HEK293 (cell line): ENCODE measurements around the gene FRMD8.

Experiments used
- CTCF ChIA-PET: fragments of 350-600 bp; formaldehyde crosslinking; extraction: SDS; loops from one replicate; lab custom pipeline; 2021; ENCODE audit warnings: antibody characterized with exemption; lab: Yijun Ruan, JAX
- POLR2A ChIA-PET: fragments of 300-600 bp; formaldehyde crosslinking; extraction: SDS; loops from one replicate; lab custom pipeline; 2020; ENCODE audit warnings: antibody characterized with exemption, inconsistent platforms; lab: Yijun Ruan, JAX
- H3K27ac ChIP-seq: fragments of 200-500 bp; sonication (Bioruptor generic); 2 replicates; pipeline ENCODE4 v1.5.1; 2014; ENCODE audit warnings: low read depth, low read length, control low read depth, inconsistent platforms; ENCODE audit errors: extremely low read depth
- H3K36me3 ChIP-seq, 2 experiments: fragments of 200-500 bp in 1 of 2; sonication (Bioruptor generic) in 1 of 2; 1 replicate in 1 of 2; 2 replicates in 1 of 2; pipeline ENCODE4 v1.5.1; 2014 to 2017; ENCODE audit warnings: inconsistent platforms in 2 of 2, low read length in 2 of 2; ENCODE audit not compliant: control insufficient read depth in 2 of 2, insufficient read depth in 1 of 2
- H3K4me1 ChIP-seq: fragments of 200-500 bp; sonication (Bioruptor generic); 2 replicates; pipeline ENCODE4 v1.5.1; 2014; ENCODE audit warnings: mild to moderate bottlenecking, low read length, inconsistent platforms; ENCODE audit not compliant: control insufficient read depth, insufficient read depth
- H3K4me3 ChIP-seq: 2 replicates; pipeline ENCODE4 v1.5.1; 2011; ENCODE audit warnings: low read depth, mild to moderate bottlenecking, control low read depth, low read length, moderate library complexity
- H3K9me3 ChIP-seq: fragments of 200-500 bp; sonication (Bioruptor generic); 2 replicates; pipeline ENCODE4 v1.5.1; 2014; ENCODE audit warnings: low read depth, low read length, inconsistent platforms; ENCODE audit not compliant: control insufficient read depth, insufficient read depth
- HOXA7 ChIP-seq: sonication (generic); formaldehyde crosslinking; IDR thresholded peaks from 2 replicates; pipeline ENCODE4 v1.8.1; 2022; ENCODE audit warnings: missing genetic modification reagents, borderline replicate concordance
- SCRT2 ChIP-seq: fragments of 450-650 bp; formaldehyde crosslinking; IDR thresholded peaks from 2 replicates; pipeline ENCODE4 v1.5.1; 2016; ENCODE audit warnings: missing biosample characterization, missing genetic modification characterization
- SETDB1 ChIP-seq: IDR thresholded peaks from one replicate; pipeline ENCODE4 v1.6.1; 2017; ENCODE audit warnings: mild to moderate bottlenecking, low read length, moderate library complexity, mixed read lengths; ENCODE audit not compliant: insufficient read length
- SP3 ChIP-seq: fragments of 450-650 bp; formaldehyde crosslinking; IDR thresholded peaks from 2 replicates; pipeline ENCODE4 v1.5.1; 2016; ENCODE audit warnings: missing biosample characterization, missing genetic modification characterization
- TRIM28 ChIP-seq: IDR thresholded peaks from 2 replicates; pipeline ENCODE4 v1.6.1; 2011; ENCODE audit warnings: low read length, control low read depth, borderline replicate concordance
- ZNF10 ChIP-seq: fragments of 450-650 bp; formaldehyde crosslinking; IDR thresholded peaks from 2 replicates; pipeline ENCODE4 v1.5.1; 2017; ENCODE audit warnings: missing biosample characterization, missing genetic modification characterization
- ZNF121 ChIP-seq: fragments of 450-650 bp; formaldehyde crosslinking; IDR thresholded peaks from 2 replicates; pipeline ENCODE4 v1.5.1; 2016; ENCODE audit warnings: missing biosample characterization, missing genetic modification characterization
- ZNF391 ChIP-seq: fragments of 450-650 bp; formaldehyde crosslinking; IDR thresholded peaks from 2 replicates; pipeline ENCODE4 v1.5.1; 2016; ENCODE audit warnings: low read depth, missing biosample characterization, missing genetic modification characterization, borderline replicate concordance
- ZNF416 ChIP-seq: fragments of 450-650 bp; formaldehyde crosslinking; IDR thresholded peaks from 2 replicates; pipeline ENCODE4 v1.5.1; 2016; ENCODE audit warnings: missing biosample characterization, missing genetic modification characterization
- ZNF558 ChIP-seq: fragments of 450-650 bp; formaldehyde crosslinking; IDR thresholded peaks from 2 replicates; pipeline ENCODE4 v1.5.1; 2016; ENCODE audit warnings: missing biosample characterization, missing genetic modification characterization
- ZNF571 ChIP-seq: fragments of 450-650 bp; formaldehyde crosslinking; IDR thresholded peaks from 2 replicates; pipeline ENCODE4 v1.5.0; 2017; ENCODE audit warnings: missing biosample characterization, missing genetic modification characterization
- ZNF701 ChIP-seq: fragments of 450-650 bp; formaldehyde crosslinking; IDR thresholded peaks from 2 replicates; pipeline ENCODE4 v1.5.1; 2016; ENCODE audit warnings: missing biosample characterization, missing genetic modification characterization
- ZNF837 ChIP-seq: fragments of 450-650 bp; formaldehyde crosslinking; IDR thresholded peaks from 2 replicates; pipeline ENCODE4 v1.5.1; 2016; ENCODE audit warnings: missing biosample characterization, missing genetic modification characterization
- ZSCAN16 ChIP-seq: fragments of 450-650 bp; formaldehyde crosslinking; IDR thresholded peaks from 2 replicates; pipeline ENCODE4 v1.5.1; 2016; ENCODE audit warnings: missing biosample characterization, missing genetic modification characterization
- TF ChIP-seq, protein P1 (sequence below): fragments of 450-650 bp; formaldehyde crosslinking; IDR thresholded peaks from 2 replicates; pipeline ENCODE4 v1.5.1; 2016; ENCODE audit warnings: missing biosample characterization, missing genetic modification characterization
- TF ChIP-seq, protein P2 (sequence below): fragments of 450-650 bp; formaldehyde crosslinking; IDR thresholded peaks from 2 replicates; pipeline ENCODE4 v1.5.1; 2016; ENCODE audit warnings: missing biosample characterization, missing genetic modification characterization

FRMD8 gene

DNA sequence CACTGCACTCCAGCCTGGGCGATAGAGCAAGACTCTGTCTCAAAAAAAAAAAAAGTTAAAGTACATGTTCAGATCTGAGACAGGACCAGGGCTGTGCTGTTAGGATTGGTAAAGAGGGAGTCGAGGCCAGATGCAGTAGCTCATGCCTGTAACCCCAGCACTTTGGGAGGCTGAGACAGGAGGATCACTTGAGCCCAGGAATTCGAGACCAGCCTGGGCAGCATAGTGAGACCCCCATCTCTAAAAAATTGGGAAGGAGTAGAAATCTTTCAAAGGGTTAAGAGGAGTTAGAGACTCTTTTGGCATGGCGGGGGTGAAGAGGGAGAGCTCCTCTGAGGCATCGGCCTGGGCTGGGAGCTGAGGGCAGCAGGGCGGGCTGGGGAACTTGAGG is 15.8 kb upstream of the FRMD8 start:
- peak overlapping the region; percentile 40; the same call in 1 of the 2 replicates for H3K27ac ChIP-seq
- no peaks in the 10 kb centered on the region for H3K36me3 ChIP-seq
- ChIA-PET CTCF (interaction anchor here (0.6 to 2.4 kb wide), 8 partner anchors 9 to 147 kb away, joined by 3 to 11 read pairs (median 4); no protein-coding TSS in a partner anchor), POLR2A (interaction anchor here (0.6 to 3.7 kb wide), 15 partner anchors 9 to 350 kb away, joined by 3 to 28 read pairs (median 3); partner anchors contain the start of genes MALAT1, NEAT1, RNASEH2C and SLC25A45)
- H3K4me3 ChIP-seq, result no peak overlapping the region
- H3K9me3 ChIP-seq, result no peaks in the 10 kb centered on the region
- no peaks in the 10 kb centered on the region for H3K4me1 ChIP-seq
- peak; percentile 89 for TF ChIP-seq ZNF121 (tag by site-specific recombination)
- no peak for TF ChIP-seq ZNF391

DNA sequence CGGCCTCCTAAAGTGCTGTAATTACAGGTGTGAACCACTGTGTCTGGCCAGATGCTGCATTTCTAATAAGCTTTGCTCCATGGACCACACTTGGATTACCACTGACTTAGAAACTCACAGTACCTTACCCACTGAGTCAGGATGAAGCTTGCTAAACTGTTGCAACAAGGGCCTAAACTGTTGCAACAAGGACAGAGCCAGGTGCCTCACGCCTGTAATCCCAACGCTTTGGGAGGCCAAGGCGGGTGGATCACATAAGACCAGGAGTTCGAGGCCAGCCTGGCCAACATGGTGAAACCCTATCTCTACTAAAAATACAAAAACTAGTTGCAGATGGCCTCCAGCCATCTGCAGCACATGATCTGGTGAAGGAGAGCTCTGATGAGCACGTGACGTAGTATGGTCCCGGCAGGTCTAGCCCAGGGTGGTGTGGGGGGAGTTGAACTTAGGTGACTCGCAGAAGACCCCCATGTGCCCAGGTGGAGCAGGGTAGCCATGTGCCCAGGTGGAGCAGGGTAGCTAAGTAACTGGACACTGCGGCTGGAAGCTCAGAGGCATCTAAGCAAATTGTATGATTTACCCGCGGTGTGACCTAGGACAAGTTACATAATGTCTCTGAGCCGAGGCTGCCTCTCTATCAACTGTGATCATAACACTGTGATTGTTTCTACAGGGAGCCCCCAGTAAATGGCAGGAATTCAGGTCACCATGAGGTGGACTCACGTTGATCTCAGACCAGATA is 12.4 kb upstream of the FRMD8 start:
- TF ChIP-seq, protein P1, sequence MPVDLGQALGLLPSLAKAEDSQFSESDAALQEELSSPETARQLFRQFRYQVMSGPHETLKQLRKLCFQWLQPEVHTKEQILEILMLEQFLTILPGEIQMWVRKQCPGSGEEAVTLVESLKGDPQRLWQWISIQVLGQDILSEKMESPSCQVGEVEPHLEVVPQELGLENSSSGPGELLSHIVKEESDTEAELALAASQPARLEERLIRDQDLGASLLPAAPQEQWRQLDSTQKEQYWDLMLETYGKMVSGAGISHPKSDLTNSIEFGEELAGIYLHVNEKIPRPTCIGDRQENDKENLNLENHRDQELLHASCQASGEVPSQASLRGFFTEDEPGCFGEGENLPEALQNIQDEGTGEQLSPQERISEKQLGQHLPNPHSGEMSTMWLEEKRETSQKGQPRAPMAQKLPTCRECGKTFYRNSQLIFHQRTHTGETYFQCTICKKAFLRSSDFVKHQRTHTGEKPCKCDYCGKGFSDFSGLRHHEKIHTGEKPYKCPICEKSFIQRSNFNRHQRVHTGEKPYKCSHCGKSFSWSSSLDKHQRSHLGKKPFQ (tag by site-specific recombination), result 0 out of 2 replicates have a peak, but pooled peaks have one; percentile 20
- TF ChIP-seq SCRT2 (tag by site-specific recombination) (peak; percentile 60), ZNF10 (tag by site-specific recombination) (peak; percentile 76), SP3 (no peak)
- H3K36me3 ChIP-seq, result no peaks in the 10 kb centered on the region
- no peaks in the 10 kb centered on the region for H3K9me3 ChIP-seq
- no peaks in the 10 kb centered on the region for H3K4me1 ChIP-seq
- H3K4me3 ChIP-seq, result no peak overlapping the region
- ChIA-PET CTCF (interaction anchor here (0.6 to 1.5 kb wide), 6 partner anchors 38 to 278 kb away, joined by 3 to 6 read pairs (median 3); no protein-coding TSS in a partner anchor), POLR2A (interaction anchor here (1.0 to 2.4 kb wide), 4 partner anchors 15 to 98 kb away, joined by 3 to 12 read pairs (median 4); partner anchors contain the start of gene NEAT1)
- no peak overlapping the region for H3K27ac ChIP-seq

DNA sequence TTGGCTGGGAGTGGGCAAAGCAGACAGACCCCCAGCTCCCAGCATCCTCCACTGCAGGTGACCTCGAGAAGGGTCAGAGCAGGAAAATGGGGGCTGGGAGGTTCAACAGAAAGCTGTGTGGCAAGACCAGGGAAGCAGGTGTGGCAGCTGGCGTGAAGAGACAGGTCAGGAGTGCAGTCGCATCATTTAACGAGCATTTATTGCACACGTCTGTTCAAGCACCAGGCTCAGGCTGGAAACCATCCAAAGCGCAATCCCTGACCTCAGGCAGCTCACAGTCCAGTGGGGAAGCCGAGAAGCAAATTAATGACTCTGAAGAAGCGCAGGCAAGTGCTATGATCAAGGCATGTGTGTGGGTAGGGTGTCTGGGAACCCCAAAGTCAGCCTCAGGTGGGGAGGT is 11.4 kb upstream of the FRMD8 start:
- Histone ChIP-seq H3K4me3 (no peak overlapping the region), H3K27ac (no peak overlapping the region), H3K9me3 (no peaks in the 10 kb centered on the region), H3K36me3 (no peaks in the 10 kb centered on the region), H3K4me1 (no peaks in the 10 kb centered on the region)
- POLR2A ChIA-PET, result interaction anchor here (0.6 to 2.4 kb wide), 4 partner anchors 41 to 122 kb away, joined by 3 to 12 read pairs (median 4); partner anchors contain the start of gene NEAT1
- CTCF ChIA-PET, result interaction anchor here (0.7 to 1.5 kb wide), 3 partner anchors 23 to 59 kb away, joined by 3 read pairs; no protein-coding TSS in a partner anchor
- TF ChIP-seq SETDB1, result no peak
- no peak for TF ChIP-seq ZNF701 (tag by site-specific recombination)
- TF ChIP-seq ZNF416 (tag by site-specific recombination), result no peak
- no peak for TF ChIP-seq ZNF558
- TF ChIP-seq TRIM28, result no peak
- no peak for TF ChIP-seq HOXA7 (CRISPR knock-in tag)
- TF ChIP-seq ZNF571 (tag by site-specific recombination), result no peak
- TF ChIP-seq, protein P2, sequence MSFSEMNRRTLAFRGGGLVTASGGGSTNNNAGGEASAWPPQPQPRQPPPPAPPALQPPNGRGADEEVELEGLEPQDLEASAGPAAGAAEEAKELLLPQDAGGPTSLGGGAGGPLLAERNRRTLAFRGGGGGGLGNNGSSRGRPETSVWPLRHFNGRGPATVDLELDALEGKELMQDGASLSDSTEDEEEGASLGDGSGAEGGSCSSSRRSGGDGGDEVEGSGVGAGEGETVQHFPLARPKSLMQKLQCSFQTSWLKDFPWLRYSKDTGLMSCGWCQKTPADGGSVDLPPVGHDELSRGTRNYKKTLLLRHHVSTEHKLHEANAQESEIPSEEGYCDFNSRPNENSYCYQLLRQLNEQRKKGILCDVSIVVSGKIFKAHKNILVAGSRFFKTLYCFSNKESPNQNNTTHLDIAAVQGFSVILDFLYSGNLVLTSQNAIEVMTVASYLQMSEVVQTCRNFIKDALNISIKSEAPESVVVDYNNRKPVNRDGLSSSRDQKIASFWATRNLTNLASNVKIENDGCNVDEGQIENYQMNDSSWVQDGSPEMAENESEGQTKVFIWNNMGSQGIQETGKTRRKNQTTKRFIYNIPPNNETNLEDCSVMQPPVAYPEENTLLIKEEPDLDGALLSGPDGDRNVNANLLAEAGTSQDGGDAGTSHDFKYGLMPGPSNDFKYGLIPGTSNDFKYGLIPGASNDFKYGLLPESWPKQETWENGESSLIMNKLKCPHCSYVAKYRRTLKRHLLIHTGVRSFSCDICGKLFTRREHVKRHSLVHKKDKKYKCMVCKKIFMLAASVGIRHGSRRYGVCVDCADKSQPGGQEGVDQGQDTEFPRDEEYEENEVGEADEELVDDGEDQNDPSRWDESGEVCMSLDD, result no peak
- TF ChIP-seq ZNF837 (tag by site-specific recombination), result no peak
- no peak for TF ChIP-seq ZSCAN16 (tag by site-specific recombination)
